ENCODE measurements around the gene ALG1. TPM values are rescaled to one million over a fixed set of nuclear protein-coding genes. Genes with fewer than 3 reads are reported as not detected.

The ALG1 gene
- total RNA-seq, 1 experiment from 2014 or later = 31.4 TPM

DNA sequence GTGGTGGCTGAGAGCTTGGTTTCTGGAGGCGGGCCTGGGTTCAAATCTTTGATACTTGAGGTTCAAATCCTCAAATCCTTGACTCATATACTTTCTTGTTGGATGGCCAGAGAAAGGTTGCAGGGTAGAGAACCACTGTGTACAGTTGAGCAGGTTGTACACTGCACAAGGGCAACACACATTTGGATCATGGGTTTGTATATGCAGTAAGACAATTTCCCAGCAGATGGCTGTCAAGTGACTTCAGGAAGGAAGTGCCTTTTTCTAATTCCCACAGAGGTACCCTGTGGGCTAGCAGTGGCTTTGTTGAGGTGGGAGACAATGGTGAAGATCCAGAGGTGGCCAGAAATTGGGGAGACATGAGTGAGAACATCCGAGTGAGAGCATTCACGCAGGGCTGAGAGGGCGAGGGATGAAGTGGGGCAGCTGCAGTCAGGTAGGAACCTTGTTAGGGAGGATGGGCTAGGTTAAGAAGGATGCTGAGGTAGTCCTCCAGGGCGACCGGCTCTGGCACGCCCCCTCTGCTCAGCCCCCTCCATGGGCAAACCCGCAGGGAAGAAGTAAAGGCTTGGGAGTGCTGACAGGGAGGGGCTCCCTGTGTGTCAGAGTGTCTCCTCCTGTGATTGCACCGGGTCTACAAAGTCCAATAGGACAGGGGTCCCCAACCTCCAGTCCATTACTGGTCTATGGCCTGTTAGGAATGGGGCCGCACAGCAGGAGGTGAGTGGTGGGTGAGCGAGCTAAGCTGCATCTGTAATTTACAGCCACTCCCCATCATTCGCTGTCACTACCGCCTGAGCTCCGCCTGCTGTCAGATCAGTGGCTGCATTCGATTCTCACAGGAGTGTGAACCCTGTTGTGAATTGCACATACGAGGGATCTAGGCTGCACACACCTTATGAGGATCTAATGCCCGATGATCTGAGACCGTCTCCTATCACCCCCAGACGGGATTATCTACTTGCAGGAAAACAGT is 8.6 kb upstream of the ALG1 start:
- DNase-seq (ENCODE audit: low spot score) (no peak), ATAC-seq (no peak)
- H3K9me3 Mint-ChIP-seq = no peaks in the 10 kb centered on the region
- H3K27ac Mint-ChIP-seq = no peak overlapping the region
- TF ChIP-seq JUN (CRISPR knock-in tag; IDR thresholded peaks at IDR 0.05) (no peak), NR1H2 (CRISPR knock-in tag; IDR thresholded peaks at IDR 0.05) (no peak), TP53 (CRISPR knock-in tag; IDR thresholded peaks at IDR 0.05) (no peak), ZNF219 (CRISPR knock-in tag; IDR thresholded peaks at IDR 0.05; ENCODE audit: borderline replicate concordance) (no peak), ZNF416 (CRISPR knock-in tag; IDR thresholded peaks at IDR 0.05) (no peak), ZNF263 (CRISPR knock-in tag; IDR thresholded peaks at IDR 0.05; ENCODE audit: low read depth) (no peak), ZNF423 (CRISPR knock-in tag; IDR thresholded peaks at IDR 0.05) (no peak)
- TF ChIP-seq, protein P1, sequence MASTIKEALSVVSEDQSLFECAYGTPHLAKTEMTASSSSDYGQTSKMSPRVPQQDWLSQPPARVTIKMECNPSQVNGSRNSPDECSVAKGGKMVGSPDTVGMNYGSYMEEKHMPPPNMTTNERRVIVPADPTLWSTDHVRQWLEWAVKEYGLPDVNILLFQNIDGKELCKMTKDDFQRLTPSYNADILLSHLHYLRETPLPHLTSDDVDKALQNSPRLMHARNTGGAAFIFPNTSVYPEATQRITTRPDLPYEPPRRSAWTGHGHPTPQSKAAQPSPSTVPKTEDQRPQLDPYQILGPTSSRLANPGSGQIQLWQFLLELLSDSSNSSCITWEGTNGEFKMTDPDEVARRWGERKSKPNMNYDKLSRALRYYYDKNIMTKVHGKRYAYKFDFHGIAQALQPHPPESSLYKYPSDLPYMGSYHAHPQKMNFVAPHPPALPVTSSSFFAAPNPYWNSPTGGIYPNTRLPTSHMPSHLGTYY (CRISPR knock-in tag; IDR thresholded peaks at IDR 0.05) = no peak
- TF ChIP-seq, protein P2, sequence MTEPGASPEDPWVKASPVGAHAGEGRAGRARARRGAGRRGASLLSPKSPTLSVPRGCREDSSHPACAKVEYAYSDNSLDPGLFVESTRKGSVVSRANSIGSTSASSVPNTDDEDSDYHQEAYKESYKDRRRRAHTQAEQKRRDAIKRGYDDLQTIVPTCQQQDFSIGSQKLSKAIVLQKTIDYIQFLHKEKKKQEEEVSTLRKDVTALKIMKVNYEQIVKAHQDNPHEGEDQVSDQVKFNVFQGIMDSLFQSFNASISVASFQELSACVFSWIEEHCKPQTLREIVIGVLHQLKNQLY (CRISPR knock-in tag; IDR thresholded peaks at IDR 0.05) = no peak
- TF ChIP-seq, protein P3, sequence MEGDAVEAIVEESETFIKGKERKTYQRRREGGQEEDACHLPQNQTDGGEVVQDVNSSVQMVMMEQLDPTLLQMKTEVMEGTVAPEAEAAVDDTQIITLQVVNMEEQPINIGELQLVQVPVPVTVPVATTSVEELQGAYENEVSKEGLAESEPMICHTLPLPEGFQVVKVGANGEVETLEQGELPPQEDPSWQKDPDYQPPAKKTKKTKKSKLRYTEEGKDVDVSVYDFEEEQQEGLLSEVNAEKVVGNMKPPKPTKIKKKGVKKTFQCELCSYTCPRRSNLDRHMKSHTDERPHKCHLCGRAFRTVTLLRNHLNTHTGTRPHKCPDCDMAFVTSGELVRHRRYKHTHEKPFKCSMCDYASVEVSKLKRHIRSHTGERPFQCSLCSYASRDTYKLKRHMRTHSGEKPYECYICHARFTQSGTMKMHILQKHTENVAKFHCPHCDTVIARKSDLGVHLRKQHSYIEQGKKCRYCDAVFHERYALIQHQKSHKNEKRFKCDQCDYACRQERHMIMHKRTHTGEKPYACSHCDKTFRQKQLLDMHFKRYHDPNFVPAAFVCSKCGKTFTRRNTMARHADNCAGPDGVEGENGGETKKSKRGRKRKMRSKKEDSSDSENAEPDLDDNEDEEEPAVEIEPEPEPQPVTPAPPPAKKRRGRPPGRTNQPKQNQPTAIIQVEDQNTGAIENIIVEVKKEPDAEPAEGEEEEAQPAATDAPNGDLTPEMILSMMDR (IDR thresholded peaks at IDR 0.05) = no peak
- TF ChIP-seq, protein P4, sequence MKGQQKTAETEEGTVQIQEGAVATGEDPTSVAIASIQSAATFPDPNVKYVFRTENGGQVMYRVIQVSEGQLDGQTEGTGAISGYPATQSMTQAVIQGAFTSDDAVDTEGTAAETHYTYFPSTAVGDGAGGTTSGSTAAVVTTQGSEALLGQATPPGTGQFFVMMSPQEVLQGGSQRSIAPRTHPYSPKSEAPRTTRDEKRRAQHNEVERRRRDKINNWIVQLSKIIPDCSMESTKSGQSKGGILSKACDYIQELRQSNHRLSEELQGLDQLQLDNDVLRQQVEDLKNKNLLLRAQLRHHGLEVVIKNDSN (CRISPR knock-in tag; IDR thresholded peaks at IDR 0.05) = no peak
- ChIA-PET POLR2A (no interaction called here), CTCF (interaction anchor here (0.9 to 1.8 kb wide), 5 partner anchors 12 to 29 kb away, joined by 3 to 7 read pairs (median 3); no protein-coding TSS in a partner anchor)
- H3K4me3 Mint-ChIP-seq = no peak overlapping the region
- no peaks in the 10 kb centered on the region for H3K36me3 Mint-ChIP-seq
- H3K4me1 Mint-ChIP-seq = peaks cover 23% of the 10 kb centered on the region
- H3K27me3 Mint-ChIP-seq (ENCODE audit: low read depth) = no peaks in the 10 kb centered on the region; the same call in 1 of the 2 replicates

DNA sequence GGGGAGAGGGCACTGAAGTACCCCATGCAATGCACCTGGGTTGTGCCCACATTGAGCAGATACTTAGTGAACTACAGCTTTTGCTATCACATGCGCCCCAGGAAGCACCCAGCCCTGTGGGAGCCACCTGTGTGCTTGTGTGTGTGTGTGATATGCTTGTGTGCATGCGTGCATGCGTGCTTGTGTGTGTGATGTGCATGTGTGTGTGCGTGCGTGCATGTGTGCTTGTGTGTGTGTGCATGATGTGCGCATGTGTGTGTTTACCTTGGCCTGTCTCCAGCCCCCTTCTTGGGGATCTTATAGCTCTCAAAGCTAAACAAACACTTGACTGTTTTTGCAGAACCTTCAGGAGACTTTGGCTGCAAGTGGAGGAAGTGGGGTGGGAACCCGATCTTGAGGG is 6.7 kb upstream of the ALG1 start:
- no peak overlapping the region for H3K4me3 Mint-ChIP-seq
- ATAC-seq = no peak
- peaks cover 1% of the 10 kb centered on the region for H3K27me3 Mint-ChIP-seq (ENCODE audit: low read depth)
- peaks cover 10% of the 10 kb centered on the region for H3K4me1 Mint-ChIP-seq
- ChIA-PET POLR2A (no interaction called here), CTCF (no interaction called here)
- DNase-seq (ENCODE audit: low spot score) = no peak
- H3K9me3 Mint-ChIP-seq = no peaks in the 10 kb centered on the region
- no peak overlapping the region for H3K27ac Mint-ChIP-seq
- H3K36me3 Mint-ChIP-seq = no peaks in the 10 kb centered on the region
- TF ChIP-seq ZNF423 (CRISPR knock-in tag; IDR thresholded peaks at IDR 0.05) (no peak), ZNF232 (CRISPR knock-in tag; IDR thresholded peaks at IDR 0.05) (no peak), ESRRA (CRISPR knock-in tag; IDR thresholded peaks at IDR 0.05; ENCODE audit: borderline replicate concordance) (no peak), CREB1 (CRISPR knock-in tag; IDR thresholded peaks at IDR 0.05) (no peak)
- TF ChIP-seq, protein P5, sequence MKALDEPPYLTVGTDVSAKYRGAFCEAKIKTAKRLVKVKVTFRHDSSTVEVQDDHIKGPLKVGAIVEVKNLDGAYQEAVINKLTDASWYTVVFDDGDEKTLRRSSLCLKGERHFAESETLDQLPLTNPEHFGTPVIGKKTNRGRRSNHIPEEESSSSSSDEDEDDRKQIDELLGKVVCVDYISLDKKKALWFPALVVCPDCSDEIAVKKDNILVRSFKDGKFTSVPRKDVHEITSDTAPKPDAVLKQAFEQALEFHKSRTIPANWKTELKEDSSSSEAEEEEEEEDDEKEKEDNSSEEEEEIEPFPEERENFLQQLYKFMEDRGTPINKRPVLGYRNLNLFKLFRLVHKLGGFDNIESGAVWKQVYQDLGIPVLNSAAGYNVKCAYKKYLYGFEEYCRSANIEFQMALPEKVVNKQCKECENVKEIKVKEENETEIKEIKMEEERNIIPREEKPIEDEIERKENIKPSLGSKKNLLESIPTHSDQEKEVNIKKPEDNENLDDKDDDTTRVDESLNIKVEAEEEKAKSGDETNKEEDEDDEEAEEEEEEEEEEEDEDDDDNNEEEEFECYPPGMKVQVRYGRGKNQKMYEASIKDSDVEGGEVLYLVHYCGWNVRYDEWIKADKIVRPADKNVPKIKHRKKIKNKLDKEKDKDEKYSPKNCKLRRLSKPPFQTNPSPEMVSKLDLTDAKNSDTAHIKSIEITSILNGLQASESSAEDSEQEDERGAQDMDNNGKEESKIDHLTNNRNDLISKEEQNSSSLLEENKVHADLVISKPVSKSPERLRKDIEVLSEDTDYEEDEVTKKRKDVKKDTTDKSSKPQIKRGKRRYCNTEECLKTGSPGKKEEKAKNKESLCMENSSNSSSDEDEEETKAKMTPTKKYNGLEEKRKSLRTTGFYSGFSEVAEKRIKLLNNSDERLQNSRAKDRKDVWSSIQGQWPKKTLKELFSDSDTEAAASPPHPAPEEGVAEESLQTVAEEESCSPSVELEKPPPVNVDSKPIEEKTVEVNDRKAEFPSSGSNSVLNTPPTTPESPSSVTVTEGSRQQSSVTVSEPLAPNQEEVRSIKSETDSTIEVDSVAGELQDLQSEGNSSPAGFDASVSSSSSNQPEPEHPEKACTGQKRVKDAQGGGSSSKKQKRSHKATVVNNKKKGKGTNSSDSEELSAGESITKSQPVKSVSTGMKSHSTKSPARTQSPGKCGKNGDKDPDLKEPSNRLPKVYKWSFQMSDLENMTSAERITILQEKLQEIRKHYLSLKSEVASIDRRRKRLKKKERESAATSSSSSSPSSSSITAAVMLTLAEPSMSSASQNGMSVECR (CRISPR knock-in tag; IDR thresholded peaks at IDR 0.05; ENCODE audit: borderline replicate concordance) = no peak
- TF ChIP-seq, protein P6, sequence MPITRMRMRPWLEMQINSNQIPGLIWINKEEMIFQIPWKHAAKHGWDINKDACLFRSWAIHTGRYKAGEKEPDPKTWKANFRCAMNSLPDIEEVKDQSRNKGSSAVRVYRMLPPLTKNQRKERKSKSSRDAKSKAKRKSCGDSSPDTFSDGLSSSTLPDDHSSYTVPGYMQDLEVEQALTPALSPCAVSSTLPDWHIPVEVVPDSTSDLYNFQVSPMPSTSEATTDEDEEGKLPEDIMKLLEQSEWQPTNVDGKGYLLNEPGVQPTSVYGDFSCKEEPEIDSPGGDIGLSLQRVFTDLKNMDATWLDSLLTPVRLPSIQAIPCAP (CRISPR knock-in tag; IDR thresholded peaks at IDR 0.05) = no peak
- TF ChIP-seq, protein P7, sequence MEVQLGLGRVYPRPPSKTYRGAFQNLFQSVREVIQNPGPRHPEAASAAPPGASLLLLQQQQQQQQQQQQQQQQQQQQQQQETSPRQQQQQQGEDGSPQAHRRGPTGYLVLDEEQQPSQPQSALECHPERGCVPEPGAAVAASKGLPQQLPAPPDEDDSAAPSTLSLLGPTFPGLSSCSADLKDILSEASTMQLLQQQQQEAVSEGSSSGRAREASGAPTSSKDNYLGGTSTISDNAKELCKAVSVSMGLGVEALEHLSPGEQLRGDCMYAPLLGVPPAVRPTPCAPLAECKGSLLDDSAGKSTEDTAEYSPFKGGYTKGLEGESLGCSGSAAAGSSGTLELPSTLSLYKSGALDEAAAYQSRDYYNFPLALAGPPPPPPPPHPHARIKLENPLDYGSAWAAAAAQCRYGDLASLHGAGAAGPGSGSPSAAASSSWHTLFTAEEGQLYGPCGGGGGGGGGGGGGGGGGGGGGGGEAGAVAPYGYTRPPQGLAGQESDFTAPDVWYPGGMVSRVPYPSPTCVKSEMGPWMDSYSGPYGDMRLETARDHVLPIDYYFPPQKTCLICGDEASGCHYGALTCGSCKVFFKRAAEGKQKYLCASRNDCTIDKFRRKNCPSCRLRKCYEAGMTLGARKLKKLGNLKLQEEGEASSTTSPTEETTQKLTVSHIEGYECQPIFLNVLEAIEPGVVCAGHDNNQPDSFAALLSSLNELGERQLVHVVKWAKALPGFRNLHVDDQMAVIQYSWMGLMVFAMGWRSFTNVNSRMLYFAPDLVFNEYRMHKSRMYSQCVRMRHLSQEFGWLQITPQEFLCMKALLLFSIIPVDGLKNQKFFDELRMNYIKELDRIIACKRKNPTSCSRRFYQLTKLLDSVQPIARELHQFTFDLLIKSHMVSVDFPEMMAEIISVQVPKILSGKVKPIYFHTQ (CRISPR knock-in tag; IDR thresholded peaks at IDR 0.05) = no peak
- TF ChIP-seq, protein P4 (CRISPR knock-in tag; IDR thresholded peaks at IDR 0.05) = no peak
- TF ChIP-seq, protein P8, sequence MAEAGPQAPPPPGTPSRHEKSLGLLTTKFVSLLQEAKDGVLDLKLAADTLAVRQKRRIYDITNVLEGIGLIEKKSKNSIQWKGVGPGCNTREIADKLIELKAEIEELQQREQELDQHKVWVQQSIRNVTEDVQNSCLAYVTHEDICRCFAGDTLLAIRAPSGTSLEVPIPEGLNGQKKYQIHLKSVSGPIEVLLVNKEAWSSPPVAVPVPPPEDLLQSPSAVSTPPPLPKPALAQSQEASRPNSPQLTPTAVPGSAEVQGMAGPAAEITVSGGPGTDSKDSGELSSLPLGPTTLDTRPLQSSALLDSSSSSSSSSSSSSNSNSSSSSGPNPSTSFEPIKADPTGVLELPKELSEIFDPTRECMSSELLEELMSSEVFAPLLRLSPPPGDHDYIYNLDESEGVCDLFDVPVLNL (CRISPR knock-in tag; IDR thresholded peaks at IDR 0.05; ENCODE audit: borderline replicate concordance, low read depth) = no peak
